Measurements from ENCODE around the gene CSMD2.

The CSMD2 gene

GRCh38 chr1:34007760-34008159 lies 157.3 kb downstream of the CSMD2 start:
- no peak overlapping the region for H3K4me3 ChIP-seq (ENCODE audit: low read depth, low read length)
- TF ChIP-seq CTCF (IDR thresholded peaks at IDR 0.05; ENCODE audit: low read depth, low read length, missing control alignments): no peak
- DNase-seq (ENCODE audit: low read depth): no peak

GRCh38 chr1:34005309-34005708 lies 159.7 kb downstream of the CSMD2 start:
- no peak overlapping the region for H3K4me3 ChIP-seq (ENCODE audit: low read depth, low read length)
- no peak for DNase-seq (ENCODE audit: low read depth)
- TF ChIP-seq CTCF (IDR thresholded peaks at IDR 0.05; ENCODE audit: low read depth, low read length, missing control alignments): no peak

GRCh38 chr1:34002810-34003209 lies 162.2 kb downstream of the CSMD2 start:
- H3K4me3 ChIP-seq (ENCODE audit: low read depth, low read length): no peak overlapping the region
- TF ChIP-seq CTCF (IDR thresholded peaks at IDR 0.05; ENCODE audit: low read depth, low read length, missing control alignments): no peak
- DNase-seq (ENCODE audit: low read depth): no peak

- H3K4me3 ChIP-seq (ENCODE audit: low read depth, low read length): no peak overlapping the region
- TF ChIP-seq CTCF (IDR thresholded peaks at IDR 0.05; ENCODE audit: low read depth, low read length, missing control alignments): no peak
- DNase-seq (ENCODE audit: low read depth): no peak
Measured at GRCh38 chr1:33997127-33998036, 167.6 kb downstream of the CSMD2 start.

GRCh38 chr1:33996281-33996680 lies 168.7 kb downstream of the CSMD2 start:
- no peak overlapping the region for H3K4me3 ChIP-seq (ENCODE audit: low read depth, low read length)
- no peak for DNase-seq (ENCODE audit: low read depth)
- TF ChIP-seq CTCF (IDR thresholded peaks at IDR 0.05; ENCODE audit: low read depth, low read length, missing control alignments): no peak

GRCh38 chr1:33993301-33993700 lies 171.7 kb downstream of the CSMD2 start:
- DNase-seq (ENCODE audit: low read depth): no peak
- no peak for TF ChIP-seq CTCF (IDR thresholded peaks at IDR 0.05; ENCODE audit: low read depth, low read length, missing control alignments)
- no peak overlapping the region for H3K4me3 ChIP-seq (ENCODE audit: low read depth, low read length)

- H3K4me3 ChIP-seq (ENCODE audit: low read depth, low read length): no peak overlapping the region
- no peak for DNase-seq (ENCODE audit: low read depth)
- no peak for TF ChIP-seq CTCF (IDR thresholded peaks at IDR 0.05; ENCODE audit: low read depth, low read length, missing control alignments)
Measured at GRCh38 chr1:33990281-33990680, 174.7 kb downstream of the CSMD2 start.
